IPS DF 6.9 (cell line): ENCODE results near the gene PDIK1L.
"Not testable (repeated sequence)": the region's sequence is repeated elsewhere in the genome, so short reads cannot be mapped to it uniquely, and the experiment has no call there.

Experiments used
- DNase-seq: peaks from one replicate; pipeline ENCODE4 v3.0.0-alpha.2; 2013; ENCODE audit warnings: low read depth, low spot score
- H3K27ac ChIP-seq: one replicate; pipeline ENCODE4 v1.5.1; 2013; ENCODE audit warnings: low read length, control low read depth
- H3K27me3 ChIP-seq: 2 replicates; pipeline ENCODE4 v1.6.1; 2013; ENCODE audit warnings: mild to moderate bottlenecking, low read length; ENCODE audit not compliant: control insufficient read depth, insufficient read depth
- H3K36me3 ChIP-seq: 2 replicates; pipeline ENCODE4 v1.6.1; 2013; ENCODE audit warnings: low read length; ENCODE audit not compliant: control insufficient read depth, insufficient read depth
- H3K4me1 ChIP-seq: 2 replicates; pipeline ENCODE4 v1.6.1; 2013; ENCODE audit warnings: low read length; ENCODE audit not compliant: control insufficient read depth, insufficient read depth
- H3K4me3 ChIP-seq: 2 replicates; pipeline ENCODE4 v1.5.1; 2013; ENCODE audit warnings: mild to moderate bottlenecking, low read length
- H3K9me3 ChIP-seq: 2 replicates; pipeline ENCODE4 v1.6.1; 2013; ENCODE audit warnings: low read length, inconsistent platforms; ENCODE audit not compliant: control insufficient read depth, insufficient read depth
- WGBS: extraction: QIAGEN DNeasy Blood & Tissue Kit; methylation state at CpG from one replicate; pipeline ENCODE4 v1.1.7; 2013; ENCODE audit warnings: mixed read lengths, missing lambda C conversion rate; ENCODE audit not compliant: insufficient read length, insufficient coverage; 5-methylcytosine and 5-hydroxymethylcytosine counted together

PDIK1L gene

DNA sequence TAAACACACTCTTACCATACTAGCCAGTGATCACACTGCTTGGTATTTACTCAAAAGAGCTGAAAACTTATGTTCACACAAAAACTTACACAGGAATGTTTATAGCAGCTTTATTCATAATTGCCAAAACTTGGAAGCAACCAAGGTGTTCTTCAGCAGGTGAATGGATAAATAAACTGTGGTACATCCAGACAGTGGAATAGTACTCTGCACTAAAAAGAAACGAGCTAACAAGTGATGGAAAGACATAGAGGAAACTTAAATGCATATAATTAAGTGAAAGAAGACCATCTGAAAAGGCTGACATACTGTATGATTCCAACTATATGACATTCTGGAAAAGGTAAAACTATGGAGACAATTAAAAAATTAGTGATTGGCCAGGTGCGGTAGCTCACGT, 20.7 kb upstream of the PDIK1L start:
- Histone ChIP-seq H3K36me3 (no peaks in the 10 kb centered on the region), H3K4me1 (peaks cover 8% of the 10 kb centered on the region), H3K4me3 (no peak overlapping the region), H3K27me3 (no peaks in the 10 kb centered on the region), H3K9me3 (no peaks in the 10 kb centered on the region), H3K27ac (no peak overlapping the region)
- no peak for DNase-seq
- no CpG with 5 or more reads among the region's 3 CpGs for WGBS

DNA sequence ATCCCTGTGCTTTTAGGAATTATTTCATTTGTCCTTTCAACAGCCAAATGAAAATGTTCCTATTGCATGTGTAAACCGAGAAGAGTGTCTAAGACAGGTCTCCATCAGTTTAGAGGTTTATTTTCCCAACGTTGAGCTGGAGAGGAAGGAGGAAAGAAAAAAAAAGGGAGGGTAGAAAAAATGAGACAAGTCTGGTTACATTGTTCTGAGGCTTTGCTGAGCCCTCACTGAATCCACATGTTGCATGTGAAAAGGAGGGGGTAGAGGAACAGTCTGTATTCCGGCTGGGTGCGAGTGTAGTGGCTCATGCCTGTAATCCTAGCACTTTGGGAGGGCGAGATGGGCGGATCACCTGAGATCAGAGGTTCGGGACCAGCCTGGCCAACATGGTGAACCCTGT, 19.2 kb upstream of the PDIK1L start:
- Histone ChIP-seq H3K4me3 (no peak overlapping the region), H3K36me3 (no peaks in the 10 kb centered on the region), H3K27ac (no peak overlapping the region), H3K27me3 (no peaks in the 10 kb centered on the region), H3K9me3 (no peaks in the 10 kb centered on the region), H3K4me1 (peaks cover 8% of the 10 kb centered on the region)
- no peak for DNase-seq
- WGBS, result no CpG with 5 or more reads among the region's 7 CpGs

DNA sequence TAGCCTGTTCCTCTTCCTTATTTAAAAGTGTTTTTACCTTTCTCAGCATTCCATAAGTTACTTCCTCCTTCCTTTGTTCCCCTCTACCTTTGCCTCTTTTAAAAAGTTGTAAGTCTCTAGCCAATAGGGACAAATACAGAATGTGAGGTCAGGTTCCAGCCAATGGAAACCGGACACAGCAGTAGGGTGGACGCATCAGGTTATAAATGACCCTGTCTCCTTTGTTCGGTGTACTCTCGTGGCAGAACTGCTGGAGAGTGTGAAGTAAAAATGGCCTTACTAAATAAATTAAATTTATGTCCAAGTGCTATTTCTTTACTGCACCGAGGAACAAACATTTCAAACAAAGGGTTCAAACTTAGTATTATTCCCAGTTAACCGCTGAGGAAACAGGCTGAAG, 18.1 kb upstream of the PDIK1L start:
- DNase-seq, H3K27ac ChIP-seq, H3K4me3 ChIP-seq, H3K27me3 ChIP-seq, H3K4me1 ChIP-seq, H3K9me3 ChIP-seq, H3K36me3 ChIP-seq: not testable (repeated sequence)
- no CpG with 5 or more reads among the region's 6 CpGs for WGBS

DNA sequence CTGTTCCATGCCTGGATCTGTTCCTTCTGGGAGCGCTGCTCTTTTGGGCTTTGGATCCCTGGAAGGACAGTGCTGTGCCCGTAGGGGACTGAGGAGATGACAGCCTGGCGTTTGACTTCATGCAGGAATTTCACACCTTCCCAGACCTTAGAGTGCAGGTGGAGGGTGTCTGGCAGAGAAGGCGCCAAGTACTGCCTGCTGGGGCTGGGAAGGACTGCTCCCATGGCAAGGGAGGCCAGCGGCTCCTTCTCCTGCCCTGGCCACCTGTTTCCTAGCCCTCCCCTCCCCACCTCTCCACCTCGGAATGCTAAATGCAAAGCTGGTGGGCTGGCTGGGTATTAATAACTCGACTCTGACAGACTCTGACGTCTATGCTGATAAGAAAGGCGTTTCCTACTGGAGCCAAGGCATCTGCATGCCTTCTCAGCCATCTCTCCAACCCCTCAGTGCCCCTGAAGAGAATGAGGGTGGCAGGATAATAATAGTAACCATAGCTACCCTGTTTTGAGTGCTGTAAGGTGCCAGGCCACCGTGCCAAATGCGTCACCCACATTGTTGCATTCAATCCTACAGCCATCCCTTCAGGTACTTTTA, 17.5 kb upstream of the PDIK1L start:
- no CpG with 5 or more reads among the region's 11 CpGs for WGBS
- no peaks in the 10 kb centered on the region for H3K9me3 ChIP-seq
- peaks cover 8% of the 10 kb centered on the region for H3K4me1 ChIP-seq
- no peaks in the 10 kb centered on the region for H3K27me3 ChIP-seq
- H3K4me3 ChIP-seq, result no peak overlapping the region
- no peak overlapping the region for H3K27ac ChIP-seq
- no peak for DNase-seq
- H3K36me3 ChIP-seq, result no peaks in the 10 kb centered on the region

DNA sequence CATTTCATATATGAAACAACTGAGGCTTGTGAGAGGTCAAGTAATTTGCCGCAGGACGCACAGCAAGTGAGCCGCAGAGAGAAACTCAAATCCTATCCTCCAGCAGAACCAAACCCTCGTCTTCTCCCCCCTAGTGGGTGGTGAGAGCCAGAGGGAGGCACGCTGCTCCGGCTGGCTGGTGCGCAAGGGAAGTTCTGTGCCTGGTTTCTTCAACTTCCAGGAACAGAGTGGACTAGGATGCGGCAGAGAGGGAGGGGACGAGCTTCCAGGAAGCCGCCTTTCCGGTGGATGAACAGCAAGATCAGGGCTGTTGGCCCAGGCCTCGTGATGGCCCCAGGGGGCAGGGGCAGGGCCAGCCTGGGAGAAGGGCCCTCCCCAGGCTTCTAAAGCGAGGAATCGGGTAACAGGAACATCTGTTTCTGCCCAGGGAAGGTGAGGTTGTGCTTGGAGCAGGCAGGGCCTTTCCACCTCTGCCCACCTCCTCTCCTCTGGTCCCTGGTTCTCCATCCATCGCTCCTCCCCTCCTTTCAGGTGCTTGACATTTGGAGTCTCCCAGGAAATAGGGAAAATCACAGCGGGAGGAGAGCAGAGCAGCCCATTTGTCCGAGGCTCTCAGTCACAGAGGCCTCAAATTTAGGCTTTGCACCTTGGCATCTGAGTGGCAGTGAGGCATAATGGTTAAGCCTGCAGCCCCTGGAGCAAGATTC, 16.8 kb upstream of the PDIK1L start:
- Histone ChIP-seq H3K9me3 (no peaks in the 10 kb centered on the region), H3K4me3 (no peak overlapping the region), H3K4me1 (peaks cover 8% of the 10 kb centered on the region), H3K36me3 (no peaks in the 10 kb centered on the region), H3K27ac (no peak overlapping the region), H3K27me3 (no peaks in the 10 kb centered on the region)
- no CpG with 5 or more reads among the region's 17 CpGs for WGBS
- DNase-seq, result no peak

DNA sequence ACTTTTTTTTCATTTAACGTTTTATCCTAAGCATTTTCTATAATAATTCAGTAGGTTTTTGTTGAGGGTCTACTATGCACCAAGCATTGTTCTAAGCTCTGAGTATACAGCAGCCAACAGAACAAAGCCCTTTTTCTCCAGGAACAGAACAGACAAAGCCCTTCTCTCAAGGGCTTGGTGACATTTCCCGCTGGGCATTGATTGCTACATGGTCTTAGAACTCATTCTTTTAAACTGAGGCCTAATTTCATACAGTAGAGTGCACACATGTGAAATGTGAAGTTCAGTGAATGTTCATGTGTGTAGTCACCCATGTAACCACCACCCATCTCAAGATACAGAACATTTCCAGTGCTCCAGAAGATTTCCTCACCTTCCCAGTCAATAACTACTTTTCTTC, 15.2 kb upstream of the PDIK1L start:
- WGBS, result no CpG with 5 or more reads among the region's 2 CpGs
- DNase-seq, result no peak
- peaks cover 8% of the 10 kb centered on the region for H3K4me1 ChIP-seq
- H3K4me3 ChIP-seq, result no peak overlapping the region
- no peak overlapping the region for H3K27ac ChIP-seq
- H3K27me3 ChIP-seq, result no peaks in the 10 kb centered on the region
- H3K36me3 ChIP-seq, result no peaks in the 10 kb centered on the region
- no peaks in the 10 kb centered on the region for H3K9me3 ChIP-seq

DNA sequence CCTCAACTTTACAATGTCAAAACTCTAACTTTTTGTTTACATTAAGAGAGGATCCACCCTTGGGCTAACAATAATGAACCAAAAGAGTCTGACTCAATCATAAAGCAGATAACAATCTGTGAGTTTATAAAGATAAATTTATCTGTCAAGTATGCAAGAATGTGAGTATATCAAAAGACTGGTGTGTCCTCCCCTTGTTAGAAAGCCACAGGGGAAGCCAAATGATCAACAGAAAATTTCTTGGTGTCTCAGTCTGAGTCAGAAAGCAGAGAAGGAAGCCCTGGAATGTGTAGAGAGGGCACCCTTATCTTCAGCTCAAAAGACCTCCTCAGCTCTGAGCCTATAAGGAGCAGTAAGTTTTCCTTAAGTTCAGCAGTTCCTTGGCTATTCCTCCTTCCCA, 13.9 kb upstream of the PDIK1L start:
- no peak overlapping the region for H3K4me3 ChIP-seq
- H3K27me3 ChIP-seq, result no peaks in the 10 kb centered on the region
- no peaks in the 10 kb centered on the region for H3K9me3 ChIP-seq
- H3K36me3 ChIP-seq, result no peaks in the 10 kb centered on the region
- DNase-seq, result no peak
- H3K4me1 ChIP-seq, result peaks cover 8% of the 10 kb centered on the region
- no peak overlapping the region for H3K27ac ChIP-seq

DNA sequence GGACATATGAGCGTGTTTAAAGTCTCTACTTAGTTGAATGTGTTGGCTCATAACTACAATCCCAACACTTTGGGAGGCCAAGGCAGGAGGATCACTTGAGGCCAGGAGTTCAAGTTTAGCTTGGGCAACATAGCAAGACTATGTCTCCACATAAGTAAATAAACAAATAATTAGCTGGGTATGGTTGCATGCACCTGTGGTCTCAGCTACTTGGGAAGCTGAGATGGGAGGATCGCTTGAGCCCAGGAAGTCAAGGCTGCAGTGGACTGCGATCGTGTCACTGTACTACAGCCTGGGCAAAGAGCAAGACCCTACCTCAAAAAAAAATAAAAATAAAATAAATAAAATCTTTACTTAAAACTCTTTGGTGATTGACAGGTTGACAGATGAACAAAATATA, 13.0 kb upstream of the PDIK1L start:
- no peak overlapping the region for H3K27ac ChIP-seq
- H3K36me3 ChIP-seq, result no peaks in the 10 kb centered on the region
- H3K9me3 ChIP-seq, result no peaks in the 10 kb centered on the region
- H3K27me3 ChIP-seq, result no peaks in the 10 kb centered on the region
- DNase-seq, result no peak
- no peak overlapping the region for H3K4me3 ChIP-seq
- peaks cover 8% of the 10 kb centered on the region for H3K4me1 ChIP-seq
- WGBS, result no CpG with 5 or more reads among the region's 4 CpGs

DNA sequence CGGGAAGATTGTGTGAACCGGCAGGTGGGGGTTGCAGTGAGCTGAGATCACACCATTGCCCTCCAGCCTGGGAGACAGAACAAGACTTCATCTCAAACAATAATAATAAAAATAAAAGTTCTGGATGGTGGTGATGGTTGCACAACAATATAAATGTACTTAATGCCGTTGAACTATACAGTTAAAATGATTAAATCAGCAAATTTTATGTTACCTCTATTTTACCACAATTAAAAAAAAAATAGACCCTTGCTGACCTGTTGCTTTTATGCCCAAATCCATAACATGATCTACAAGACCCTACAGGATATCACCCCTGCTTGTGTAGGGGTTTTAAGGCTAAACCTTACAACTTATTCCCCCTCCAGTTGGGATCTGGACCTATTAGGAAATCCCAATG, 11.8 kb upstream of the PDIK1L start:
- Histone ChIP-seq H3K4me3 (no peak overlapping the region), H3K36me3 (no peaks in the 10 kb centered on the region), H3K4me1 (peaks cover 2% of the 10 kb centered on the region), H3K27ac (no peak overlapping the region), H3K9me3 (no peaks in the 10 kb centered on the region), H3K27me3 (no peaks in the 10 kb centered on the region)
- no CpG with 5 or more reads among the region's 3 CpGs for WGBS
- DNase-seq, result no peak

DNA sequence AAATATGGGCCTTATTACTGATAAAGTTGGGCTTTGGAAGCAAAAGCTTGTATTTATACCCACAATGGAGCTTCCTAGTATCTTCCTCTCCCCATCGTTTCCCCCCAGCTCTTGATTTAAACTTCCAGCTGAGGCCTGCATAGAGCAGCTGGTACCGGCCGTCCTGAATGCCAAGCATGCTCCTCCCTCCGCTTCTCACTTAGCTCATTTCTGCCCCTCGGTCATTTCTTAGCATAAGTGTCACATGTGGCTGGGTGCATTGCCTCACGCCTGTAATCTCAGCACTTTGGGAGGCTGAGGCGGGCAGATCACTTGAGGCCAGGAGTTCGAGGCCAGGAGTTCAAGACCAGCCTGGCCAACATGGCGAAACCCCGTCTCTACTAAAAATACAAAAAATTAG, 11.4 kb upstream of the PDIK1L start:
- WGBS, result no CpG with 5 or more reads among the region's 10 CpGs
- not testable (repeated sequence) for H3K4me1 ChIP-seq

GRCh38 chr1:26102119-26102518, 9.5 kb upstream of the PDIK1L start:
- no CpG with 5 or more reads among the region's 3 CpGs for WGBS

More for the DNA sequence above, 11.4 kb upstream of the PDIK1L start:
- not testable (repeated sequence) for H3K9me3 ChIP-seq, H3K27me3 ChIP-seq, H3K27ac ChIP-seq, H3K4me3 ChIP-seq, H3K36me3 ChIP-seq, DNase-seq

More at GRCh38 chr1:26102119-26102518, 9.5 kb upstream of the PDIK1L start:
- no peaks in the 10 kb centered on the region for H3K27me3 ChIP-seq
- no peak for DNase-seq
- no peaks in the 10 kb centered on the region for H3K4me1 ChIP-seq
- no peak overlapping the region for H3K4me3 ChIP-seq
- H3K27ac ChIP-seq, result no peak overlapping the region
- H3K36me3 ChIP-seq, result no peaks in the 10 kb centered on the region
- H3K9me3 ChIP-seq, result no peaks in the 10 kb centered on the region
